ENCODE measurements around the gene ARL3. TPM values are rescaled to one million over a fixed set of nuclear protein-coding genes. Genes with fewer than 3 reads are reported as not detected.
"Not testable (repeated sequence)": the region's sequence is repeated elsewhere in the genome, so short reads cannot be mapped to it uniquely, and the experiment has no call there.

Gene ARL3
- total RNA-seq, 1 experiment from 2014 or later: 4.6 TPM

- H3K4me1 ChIP-seq (ENCODE audit: low read length): peaks cover 29% of the 10 kb centered on the region
- no peak overlapping the region for H3K4me2 ChIP-seq (ENCODE audit: low read depth, low read length, poor library complexity, severe bottlenecking)
- H3K9me3 ChIP-seq (ENCODE audit: low read length): no peaks in the 10 kb centered on the region
- H3K27me3 ChIP-seq (ENCODE audit: low read length): no peaks in the 10 kb centered on the region
- no peak overlapping the region for H3K27ac ChIP-seq (ENCODE audit: low read length)
- peaks cover 81% of the 10 kb centered on the region for H3K79me2 ChIP-seq (ENCODE audit: low read length)
- H3K4me3 ChIP-seq (ENCODE audit: low read length): no peak overlapping the region
- H2AFZ ChIP-seq (ENCODE audit: low read length): no peak overlapping the region
- 0 out of 2 replicates have a peak overlapping the region, but pooled peaks have one; percentile 24 for H3K9ac ChIP-seq (ENCODE audit: low read length)
- no peaks in the 10 kb centered on the region for H4K20me1 ChIP-seq (ENCODE audit: insufficient read depth, low read depth, low read length)
- DNase-seq: no peak
- no peaks in the 10 kb centered on the region for H3K9me2 ChIP-seq (replicated peaks; ENCODE audit: insufficient read depth, low read length)
- peaks cover 29% of the 10 kb centered on the region for H3K36me3 ChIP-seq (ENCODE audit: insufficient read depth, low read length)
These were observed 4.0 kb upstream of the ARL3 start for GRCh38 chr10:102718220-102718619.

DNA sequence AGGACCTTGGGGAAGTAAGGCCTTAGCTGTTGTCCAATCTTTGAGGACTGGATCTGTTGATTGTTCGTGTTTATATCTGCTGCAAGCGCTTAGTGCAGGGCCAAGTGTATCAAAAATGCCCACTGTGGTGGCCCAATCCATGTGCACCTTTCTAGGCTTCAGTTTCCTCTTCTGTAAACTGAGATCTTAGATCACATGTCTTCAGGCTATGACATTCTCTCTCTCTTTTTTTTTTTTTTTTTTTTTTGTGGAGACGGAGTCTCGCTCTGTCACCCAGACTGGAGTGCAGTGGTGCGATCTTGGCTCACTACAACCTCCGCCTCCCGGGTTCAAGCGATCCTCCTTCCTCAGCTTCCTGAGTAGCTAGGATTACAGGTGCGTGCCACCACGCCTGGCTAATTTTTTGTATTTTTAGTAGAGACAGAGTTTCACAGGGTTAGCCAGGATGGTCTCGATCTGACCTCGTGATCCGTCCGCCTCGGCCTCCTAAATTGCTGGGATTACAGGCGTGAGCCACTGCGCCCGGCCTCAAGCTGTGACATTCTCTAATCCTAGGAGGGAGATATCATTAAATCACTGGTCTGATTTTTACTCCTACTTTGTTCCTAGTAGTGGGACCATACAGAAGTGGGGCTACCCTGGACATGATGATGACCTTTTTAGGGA lies 2.8 kb upstream of the ARL3 start:
- H3K9me3 ChIP-seq (ENCODE audit: low read length); H3K4me3 ChIP-seq (ENCODE audit: low read length); H3K27ac ChIP-seq (ENCODE audit: low read length); H4K20me1 ChIP-seq (ENCODE audit: insufficient read depth, low read depth, low read length); DNase-seq; H3K27me3 ChIP-seq (ENCODE audit: low read length); H3K9me2 ChIP-seq (replicated peaks; ENCODE audit: insufficient read depth, low read length); H2AFZ ChIP-seq (ENCODE audit: low read length): not testable (repeated sequence)
- Histone ChIP-seq H3K9ac (ENCODE audit: low read length) (peak overlapping the region; percentile 13; the same call in 1 of the 2 replicates), H3K36me3 (ENCODE audit: insufficient read depth, low read length) (peaks cover 25% of the 10 kb centered on the region), H3K4me2 (ENCODE audit: low read depth, low read length, poor library complexity, severe bottlenecking) (peak overlapping the region; percentile 98), H3K4me1 (ENCODE audit: low read length) (peaks cover 41% of the 10 kb centered on the region), H3K79me2 (ENCODE audit: low read length) (peaks cover 84% of the 10 kb centered on the region)

- Histone ChIP-seq H3K9me3 (ENCODE audit: low read length) (no peaks in the 10 kb centered on the region), H3K27ac (ENCODE audit: low read length) (peak overlapping the region; percentile 48; the same call in 1 of the 2 replicates), H3K9me2 (replicated peaks; ENCODE audit: insufficient read depth, low read length) (no peaks in the 10 kb centered on the region), H3K36me3 (ENCODE audit: insufficient read depth, low read length) (peaks cover 22% of the 10 kb centered on the region), H3K9ac (ENCODE audit: low read length) (peak overlapping the region; percentile 93), H3K79me2 (ENCODE audit: low read length) (peaks cover 80% of the 10 kb centered on the region), H4K20me1 (ENCODE audit: insufficient read depth, low read depth, low read length) (no peaks in the 10 kb centered on the region), H2AFZ (ENCODE audit: low read length) (no peak overlapping the region), H3K4me1 (ENCODE audit: low read length) (peaks cover 51% of the 10 kb centered on the region), H3K4me3 (ENCODE audit: low read length) (peak overlapping the region; percentile 98), H3K4me2 (ENCODE audit: low read depth, low read length, poor library complexity, severe bottlenecking) (peak overlapping the region; percentile 98), H3K27me3 (ENCODE audit: low read length) (no peaks in the 10 kb centered on the region)
- DNase-seq: no peak
These were observed 1.7 kb upstream of the ARL3 start for GRCh38 chr10:102715880-102716279.

- peaks cover 61% of the 10 kb centered on the region for H3K4me1 ChIP-seq (ENCODE audit: low read length)
- peak within 1 kb of the TSS; percentile 98 for H3K27ac ChIP-seq (ENCODE audit: low read length)
- H3K9me2 ChIP-seq (replicated peaks; ENCODE audit: insufficient read depth, low read length): no peaks in the 10 kb centered on the region
- H3K79me2 ChIP-seq (ENCODE audit: low read length): peaks cover 81% of the 10 kb centered on the region
- H2AFZ ChIP-seq (ENCODE audit: low read length): peak within 1 kb of the TSS; percentile 55; the same call in 1 of the 2 replicates
- no peaks in the 10 kb centered on the region for H3K27me3 ChIP-seq (ENCODE audit: low read length)
- peak; percentile 83 for DNase-seq
- H4K20me1 ChIP-seq (ENCODE audit: insufficient read depth, low read depth, low read length): no peaks in the 10 kb centered on the region
- peak within 1 kb of the TSS; percentile 93 for H3K9ac ChIP-seq (ENCODE audit: low read length)
- H3K4me2 ChIP-seq (ENCODE audit: low read depth, low read length, poor library complexity, severe bottlenecking): peak within 1 kb of the TSS; percentile 98
- no peaks in the 10 kb centered on the region for H3K9me3 ChIP-seq (ENCODE audit: low read length)
- H3K4me3 ChIP-seq (ENCODE audit: low read length): peak within 1 kb of the TSS; percentile 98
- peaks cover 22% of the 10 kb centered on the region for H3K36me3 ChIP-seq (ENCODE audit: insufficient read depth, low read length)
These were observed 641 bp upstream of the ARL3 start, which contains the start of gene SFXN2 for GRCh38 chr10:102714621-102715455. SFXN2 (plus strand) TSS chr10:102714636; CDS start chr10:102726637, 12,001 bp downstream.

DNA sequence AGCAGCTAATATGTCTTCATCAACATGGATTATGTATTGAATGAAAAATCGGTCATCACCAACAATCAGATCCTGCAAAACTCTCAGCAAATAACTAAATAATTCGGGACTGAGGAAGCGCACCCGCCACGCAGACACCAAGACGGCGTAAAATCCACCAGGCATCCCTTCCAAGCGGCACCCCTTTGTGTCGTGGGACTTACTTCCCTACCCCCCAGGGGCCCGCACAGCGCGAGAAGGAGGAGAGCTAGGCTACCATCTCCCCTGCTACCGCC lies 721 bp downstream of the ARL3 start:
- Histone ChIP-seq H3K9ac (ENCODE audit: low read length) (peak overlapping the region; percentile 89), H3K9me2 (replicated peaks; ENCODE audit: insufficient read depth, low read length) (no peaks in the 10 kb centered on the region), H3K27ac (ENCODE audit: low read length) (peak overlapping the region; percentile 98), H3K36me3 (ENCODE audit: insufficient read depth, low read length) (peaks cover 15% of the 10 kb centered on the region), H2AFZ (ENCODE audit: low read length) (no peak overlapping the region), H3K79me2 (ENCODE audit: low read length) (peaks cover 79% of the 10 kb centered on the region), H3K4me3 (ENCODE audit: low read length) (peak overlapping the region; percentile 98), H3K9me3 (ENCODE audit: low read length) (no peaks in the 10 kb centered on the region), H4K20me1 (ENCODE audit: insufficient read depth, low read depth, low read length) (no peaks in the 10 kb centered on the region), H3K4me2 (ENCODE audit: low read depth, low read length, poor library complexity, severe bottlenecking) (peak overlapping the region; percentile 90), H3K4me1 (ENCODE audit: low read length) (peaks cover 69% of the 10 kb centered on the region), H3K27me3 (ENCODE audit: low read length) (no peaks in the 10 kb centered on the region)
- DNase-seq: no peak

DNA sequence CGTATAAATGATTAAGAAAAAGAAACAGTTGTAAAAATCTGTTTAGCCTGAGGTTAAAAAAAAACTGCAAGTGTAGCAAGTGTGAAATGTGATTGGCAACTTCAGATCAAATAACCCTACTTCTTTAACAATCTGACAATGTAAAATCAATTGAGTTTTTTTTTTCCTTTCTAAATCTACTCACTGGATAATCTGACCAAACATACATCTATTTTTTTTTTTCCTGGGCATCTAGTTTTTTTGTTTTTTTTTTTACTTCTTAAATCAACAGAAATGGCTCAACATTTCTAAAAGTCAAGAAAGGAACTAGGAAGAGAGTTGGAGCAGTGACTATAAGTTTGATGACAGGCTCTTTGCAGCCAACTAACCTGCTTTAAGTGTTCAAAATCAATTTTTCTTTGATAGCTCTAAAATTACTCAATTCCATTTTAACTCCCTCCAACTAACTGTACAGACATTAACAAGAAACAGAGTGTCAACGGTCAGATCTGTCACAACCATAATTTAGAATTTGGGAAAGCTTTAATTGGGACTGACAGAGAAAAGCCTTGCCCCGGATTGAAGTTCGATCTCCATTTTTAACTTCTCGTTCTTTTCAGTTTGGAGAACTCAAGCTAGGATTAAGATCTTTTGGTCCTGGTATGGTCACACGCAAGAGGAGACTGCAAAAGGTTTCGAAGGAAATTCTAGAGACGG lies 1.2 kb downstream of the ARL3 start:
- peak overlapping the region; percentile 98 for H3K4me3 ChIP-seq (ENCODE audit: low read length)
- peak overlapping the region; percentile 98 for H3K27ac ChIP-seq (ENCODE audit: low read length)
- H3K27me3 ChIP-seq (ENCODE audit: low read length): no peaks in the 10 kb centered on the region
- DNase-seq: peak; percentile 68
- H4K20me1 ChIP-seq (ENCODE audit: insufficient read depth, low read depth, low read length): no peaks in the 10 kb centered on the region
- H3K9ac ChIP-seq (ENCODE audit: low read length): peak overlapping the region; percentile 89
- H3K4me2 ChIP-seq (ENCODE audit: low read depth, low read length, poor library complexity, severe bottlenecking): peak overlapping the region; percentile 90
- no peak overlapping the region for H2AFZ ChIP-seq (ENCODE audit: low read length)
- H3K4me1 ChIP-seq (ENCODE audit: low read length): peaks cover 68% of the 10 kb centered on the region
- H3K79me2 ChIP-seq (ENCODE audit: low read length): peaks cover 79% of the 10 kb centered on the region
- H3K9me3 ChIP-seq (ENCODE audit: low read length): no peaks in the 10 kb centered on the region
- H3K36me3 ChIP-seq (ENCODE audit: insufficient read depth, low read length): peaks cover 10% of the 10 kb centered on the region
- H3K9me2 ChIP-seq (replicated peaks; ENCODE audit: insufficient read depth, low read length): no peaks in the 10 kb centered on the region

DNA sequence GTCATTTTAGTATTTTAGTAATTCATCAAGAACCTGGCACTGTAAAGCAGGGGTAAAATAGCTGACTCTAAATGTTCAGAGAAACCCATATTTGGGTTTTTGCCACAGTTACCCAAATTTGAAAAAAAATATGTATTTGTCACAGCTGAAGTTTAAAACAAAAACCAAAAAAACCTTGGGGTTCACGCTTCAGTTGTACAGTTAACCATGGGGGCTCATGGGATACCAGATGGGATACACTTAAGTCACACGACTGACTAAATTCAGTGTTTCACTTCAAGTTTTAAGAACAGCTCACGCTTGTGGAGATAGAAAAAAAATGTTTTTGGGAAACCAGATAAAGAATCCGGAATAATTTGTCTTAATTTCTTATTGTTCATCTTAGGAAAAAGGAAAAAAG lies 2.1 kb downstream of the ARL3 start:
- no peaks in the 10 kb centered on the region for H4K20me1 ChIP-seq (ENCODE audit: insufficient read depth, low read depth, low read length)
- no peaks in the 10 kb centered on the region for H3K9me2 ChIP-seq (replicated peaks; ENCODE audit: insufficient read depth, low read length)
- H3K4me1 ChIP-seq (ENCODE audit: low read length): peaks cover 68% of the 10 kb centered on the region
- H3K36me3 ChIP-seq (ENCODE audit: insufficient read depth, low read length): peaks cover 4% of the 10 kb centered on the region; the same call in 1 of the 2 replicates
- H3K27ac ChIP-seq (ENCODE audit: low read length): peak overlapping the region; percentile 98
- H3K27me3 ChIP-seq (ENCODE audit: low read length): no peaks in the 10 kb centered on the region
- H3K4me2 ChIP-seq (ENCODE audit: low read depth, low read length, poor library complexity, severe bottlenecking): peak overlapping the region; percentile 90
- peak; percentile 84 for DNase-seq
- peak overlapping the region; percentile 98 for H3K4me3 ChIP-seq (ENCODE audit: low read length)
- peaks cover 79% of the 10 kb centered on the region for H3K79me2 ChIP-seq (ENCODE audit: low read length)
- H3K9me3 ChIP-seq (ENCODE audit: low read length): no peaks in the 10 kb centered on the region
- 0 out of 2 replicates have a peak overlapping the region, but pooled peaks have one; percentile 13 for H2AFZ ChIP-seq (ENCODE audit: low read length)
- H3K9ac ChIP-seq (ENCODE audit: low read length): peak overlapping the region; percentile 89

GRCh38 chr10:102710609-102711008 lies 3.6 kb downstream of the ARL3 start:
- H3K27ac ChIP-seq (ENCODE audit: low read length): peak overlapping the region; percentile 98
- peak; percentile 65 for DNase-seq
- H3K4me3 ChIP-seq (ENCODE audit: low read length): peak overlapping the region; percentile 48
- H3K79me2 ChIP-seq (ENCODE audit: low read length): peaks cover 79% of the 10 kb centered on the region
- H3K9me3 ChIP-seq (ENCODE audit: low read length): no peaks in the 10 kb centered on the region
- no peaks in the 10 kb centered on the region for H3K36me3 ChIP-seq (ENCODE audit: insufficient read depth, low read length)
- no peaks in the 10 kb centered on the region for H3K27me3 ChIP-seq (ENCODE audit: low read length)
- H3K4me2 ChIP-seq (ENCODE audit: low read depth, low read length, poor library complexity, severe bottlenecking): peak overlapping the region; percentile 90
- H2AFZ ChIP-seq (ENCODE audit: low read length): peak overlapping the region; percentile 7; the same call in 1 of the 2 replicates
- H3K4me1 ChIP-seq (ENCODE audit: low read length): peaks cover 71% of the 10 kb centered on the region
- peak overlapping the region; percentile 66 for H3K9ac ChIP-seq (ENCODE audit: low read length)
- no peaks in the 10 kb centered on the region for H3K9me2 ChIP-seq (replicated peaks; ENCODE audit: insufficient read depth, low read length)
- H4K20me1 ChIP-seq (ENCODE audit: insufficient read depth, low read depth, low read length): no peaks in the 10 kb centered on the region

Measured in Karpas-422 (cell line).